ENCODE data around the gene ANGPTL4. TPM values are rescaled to one million over a fixed set of nuclear protein-coding genes. Genes with fewer than 3 reads are reported as not detected.
"Not testable (repeated sequence)": the region's sequence is repeated elsewhere in the genome, so short reads cannot be mapped to it uniquely, and the experiment has no call there.

Gene ANGPTL4
- total and polyA plus RNA-seq, 4 experiments from 2014 or later = not detected

GRCh38 chr19:8385566-8385965 lies 21.6 kb downstream of the ANGPTL4 start:
- H3K4me3 Mint-ChIP-seq; DNase-seq; H3K4me3 ChIP-seq (ENCODE audit: low read length in 2 of 2); CTCF ChIA-PET (ENCODE audit: partially characterized antibody); H3K36me3 Mint-ChIP-seq; H3K27me3 ChIP-seq (ENCODE audit: insufficient read depth, low read length); H3K27ac Mint-ChIP-seq; H3K9me3 Mint-ChIP-seq; H3K36me3 ChIP-seq (ENCODE audit: insufficient read depth, low read length); POLR2A ChIA-PET (ENCODE audit: partially characterized antibody); H3K9me3 ChIP-seq (ENCODE audit: control insufficient read depth in 1 of 2, low read length in 2 of 2); H3K4me1 ChIP-seq (ENCODE audit: insufficient read depth, low read length); intact Hi-C loops (cut with micrococcal nuclease); H3K27ac ChIP-seq (ENCODE audit: low read depth, low read length); H3K27me3 Mint-ChIP-seq: not testable (repeated sequence)
- H3K4me1 Mint-ChIP-seq = peaks cover 0 to 10% (median 8%) of the 10 kb centered on the region in 4 donors

GRCh38 chr19:8386419-8386818 lies 22.5 kb downstream of the ANGPTL4 start:
- CTCF ChIA-PET (ENCODE audit: partially characterized antibody) = interaction anchor here (1.3 kb wide), 1 partner anchor 33 kb away, joined by 3 read pairs; no protein-coding TSS in a partner anchor
- H3K36me3 ChIP-seq (ENCODE audit: insufficient read depth, low read length); H3K27me3 ChIP-seq (ENCODE audit: insufficient read depth, low read length); intact Hi-C loops (cut with micrococcal nuclease); H3K4me3 Mint-ChIP-seq; H3K27me3 Mint-ChIP-seq; H3K4me3 ChIP-seq (ENCODE audit: low read length in 2 of 2); H3K36me3 Mint-ChIP-seq; POLR2A ChIA-PET (ENCODE audit: partially characterized antibody); H3K9me3 ChIP-seq (ENCODE audit: control insufficient read depth in 1 of 2, low read length in 2 of 2); H3K27ac ChIP-seq (ENCODE audit: low read depth, low read length); H3K9me3 Mint-ChIP-seq; DNase-seq; H3K27ac Mint-ChIP-seq: not testable (repeated sequence)
- peaks cover 12% of the 10 kb centered on the region for H3K4me1 ChIP-seq (ENCODE audit: insufficient read depth, low read length)
- peaks cover 4 to 17% (median 13%) of the 10 kb centered on the region in 4 donors for H3K4me1 Mint-ChIP-seq

GRCh38 chr19:8386990-8387389 lies 23.0 kb downstream of the ANGPTL4 start:
- Mint-ChIP-seq H3K36me3 (peaks cover 0 to 2% of the 10 kb centered on the region in 2 donors), H3K27ac (peak overlapping the region in 1 of 7 donors; percentile 65), H3K9me3 (no peaks in the 10 kb centered on the region), H3K4me3 (no peak overlapping the region), H3K4me1 (peaks cover 6 to 22% (median 17%) of the 10 kb centered on the region in 4 donors), H3K27me3 (no peaks in the 10 kb centered on the region)
- peaks cover 18% of the 10 kb centered on the region for H3K4me1 ChIP-seq (ENCODE audit: insufficient read depth, low read length)
- intact Hi-C loops (cut with micrococcal nuclease) = no loop called here
- DNase-seq = no peak
- H3K27me3 ChIP-seq (ENCODE audit: insufficient read depth, low read length) = no peaks in the 10 kb centered on the region
- no peaks in the 10 kb centered on the region for H3K36me3 ChIP-seq (ENCODE audit: insufficient read depth, low read length)
- H3K27ac ChIP-seq (ENCODE audit: low read depth, low read length) = no peak overlapping the region
- no peaks in the 10 kb centered on the region for H3K9me3 ChIP-seq (ENCODE audit: control insufficient read depth in 1 of 2, low read length in 2 of 2)
- POLR2A ChIA-PET (ENCODE audit: partially characterized antibody) = no interaction called here
- H3K4me3 ChIP-seq (ENCODE audit: low read length in 2 of 2) = no peak overlapping the region
- CTCF ChIA-PET (ENCODE audit: partially characterized antibody) = interaction anchor here (1.3 kb wide), 1 partner anchor 34 kb away, joined by 3 read pairs; no protein-coding TSS in a partner anchor

GRCh38 chr19:8387688-8388611 lies 24.0 kb downstream of the ANGPTL4 start:
- Mint-ChIP-seq H3K4me1 (peaks cover 6 to 29% (median 22%) of the 10 kb centered on the region in 4 donors), H3K27me3 (no peaks in the 10 kb centered on the region), H3K27ac (peak overlapping the region in 1 of 7 donors; percentile 23), H3K36me3 (peaks cover 0 to 3% of the 10 kb centered on the region in 2 donors), H3K9me3 (no peaks in the 10 kb centered on the region), H3K4me3 (peak overlapping the region in 3 of 8 donors; percentile 14 to 36 (median 25))
- intact Hi-C loops (cut with micrococcal nuclease) = no loop called here
- Histone ChIP-seq H3K27ac (ENCODE audit: low read depth, low read length) (no peak overlapping the region), H3K4me1 (ENCODE audit: insufficient read depth, low read length) (peaks cover 22% of the 10 kb centered on the region), H3K4me3 (ENCODE audit: low read length in 2 of 2) (no peak overlapping the region), H3K36me3 (ENCODE audit: insufficient read depth, low read length) (no peaks in the 10 kb centered on the region), H3K27me3 (ENCODE audit: insufficient read depth, low read length) (no peaks in the 10 kb centered on the region), H3K9me3 (ENCODE audit: control insufficient read depth in 1 of 2, low read length in 2 of 2) (no peaks in the 10 kb centered on the region)
- ChIA-PET POLR2A (ENCODE audit: partially characterized antibody) (interaction anchor here (0.9 kb wide), 1 partner anchor 26 kb away, joined by 3 read pairs; no protein-coding TSS in a partner anchor), CTCF (ENCODE audit: partially characterized antibody) (interaction anchor here (0.7 kb wide), 1 partner anchor 34 kb away, joined by 4 read pairs; no protein-coding TSS in a partner anchor)
- no peak for DNase-seq

GRCh38 chr19:8388612-8388958 lies 24.6 kb downstream of the ANGPTL4 start:
- Mint-ChIP-seq H3K9me3 (no peaks in the 10 kb centered on the region), H3K36me3 (peaks cover 0 to 5% of the 10 kb centered on the region in 2 donors), H3K4me1 (peaks cover 8 to 35% (median 25%) of the 10 kb centered on the region in 4 donors), H3K4me3 (peak overlapping the region in 4 of 8 donors; percentile 31 to 52 (median 40)), H3K27ac (peak overlapping the region in 1 of 7 donors; percentile 24), H3K27me3 (no peaks in the 10 kb centered on the region)
- Histone ChIP-seq H3K4me3 (ENCODE audit: low read length in 2 of 2) (no peak overlapping the region), H3K36me3 (ENCODE audit: insufficient read depth, low read length) (no peaks in the 10 kb centered on the region), H3K9me3 (ENCODE audit: control insufficient read depth in 1 of 2, low read length in 2 of 2) (no peaks in the 10 kb centered on the region), H3K27ac (ENCODE audit: low read depth, low read length) (no peak overlapping the region), H3K4me1 (ENCODE audit: insufficient read depth, low read length) (peaks cover 22% of the 10 kb centered on the region), H3K27me3 (ENCODE audit: insufficient read depth, low read length) (no peaks in the 10 kb centered on the region)
- ChIA-PET POLR2A (ENCODE audit: partially characterized antibody) (interaction anchor here (0.9 kb wide), 1 partner anchor 25 kb away, joined by 3 read pairs; no protein-coding TSS in a partner anchor), CTCF (ENCODE audit: partially characterized antibody) (no interaction called here)
- intact Hi-C loops (cut with micrococcal nuclease) = no loop called here
- DNase-seq = no peak

GRCh38 chr19:8389891-8390616 lies 26.1 kb downstream of the ANGPTL4 start, which contains the start of gene RAB11B:
RAB11B (plus strand) TSS chr19:8390360; CDS start chr19:8390417, 57 bp downstream.
- H3K27me3 ChIP-seq (ENCODE audit: insufficient read depth, low read length) = no peaks in the 10 kb centered on the region
- intact Hi-C loops (cut with micrococcal nuclease) = loop anchor here (1.0 to 5.0 kb wide), 5 partner anchors 23 to 470 kb away; partner anchors contain the start of genes HNRNPM, MARCHF2, NDUFA7 and RPS28
- H3K4me1 ChIP-seq (ENCODE audit: insufficient read depth, low read length) = peaks cover 22% of the 10 kb centered on the region
- Mint-ChIP-seq H3K4me1 (peaks cover 9 to 37% (median 29%) of the 10 kb centered on the region in 4 donors), H3K27me3 (no peaks in the 10 kb centered on the region), H3K27ac (peak within 1 kb of the TSS; percentile 91 to 99 (median 97)), H3K4me3 (peak within 1 kb of the TSS; percentile 89 to 97 (median 93)), H3K36me3 (peaks cover 0 to 8% of the 10 kb centered on the region in 2 donors), H3K9me3 (no peaks in the 10 kb centered on the region)
- DNase-seq = peak; percentile 96 to 99 (median 99)
- peak within 1 kb of the TSS; percentile 96 for H3K27ac ChIP-seq (ENCODE audit: low read depth, low read length)
- no peaks in the 10 kb centered on the region for H3K9me3 ChIP-seq (ENCODE audit: control insufficient read depth in 1 of 2, low read length in 2 of 2)
- POLR2A ChIA-PET (ENCODE audit: partially characterized antibody) = interaction anchor here (0.5 to 3.0 kb wide), 14 partner anchors 10 to 124 kb away, joined by 3 to 26 read pairs (median 4); partner anchors contain the start of genes ANGPTL4, HNRNPM, MARCHF2 and NDUFA7
- H3K4me3 ChIP-seq (ENCODE audit: low read length in 2 of 2) = peak within 1 kb of the TSS; percentile 65 to 81
- H3K36me3 ChIP-seq (ENCODE audit: insufficient read depth, low read length) = no peaks in the 10 kb centered on the region
- CTCF ChIA-PET (ENCODE audit: partially characterized antibody) = interaction anchor here (4.4 kb wide), 1 partner anchor 23 kb away, joined by 19 read pairs; the partner anchor contains the start of gene MARCHF2
